Lower lobe of right lung (tissue), 2 donors: Measurements from ENCODE around the gene CDHR2. TPM values are rescaled to one million over a fixed set of nuclear protein-coding genes. Genes with fewer than 3 reads are reported as not detected.

Source experiments
- ATAC-seq, 2 donors: fragments of 200-7000 bp; cut with Tn5 transposase; one replicate each; pipeline ENCODE4 v1.9.1; 2020 to 2022; ENCODE audit warnings: mild to moderate bottlenecking in 2 of 2, moderate library complexity in 2 of 2
- DNase-seq: peaks from one replicate; pipeline ENCODE4 v3.0.0-alpha.2; 2020
- H3K27ac ChIP-seq: fragments of 200-600 bp; one replicate; pipeline ENCODE4 v1.8.0; 2022
- H3K27me3 ChIP-seq: fragments of 200-600 bp; one replicate; pipeline ENCODE4 v1.8.0; 2022; ENCODE audit warnings: low read depth
- H3K36me3 ChIP-seq: fragments of 200-600 bp; one replicate; pipeline ENCODE4 v1.8.0; 2022; ENCODE audit warnings: mild to moderate bottlenecking
- H3K4me1 ChIP-seq: fragments of 200-600 bp; one replicate; pipeline ENCODE4 v1.8.0; 2022
- H3K4me3 ChIP-seq: fragments of 200-600 bp; one replicate; pipeline ENCODE4 v1.8.0; 2022; ENCODE audit warnings: mild to moderate bottlenecking
- H3K9me3 ChIP-seq: fragments of 200-600 bp; one replicate; pipeline ENCODE4 v1.8.0; 2022
- CTCF ChIP-seq: fragments of 200-600 bp; IDR thresholded peaks from one replicate; pipeline ENCODE4 v1.8.0; 2022; ENCODE audit warnings: antibody characterized with exemption, mild to moderate bottlenecking
- intact Hi-C: fragments of 100-400 bp; cut with DNase I; formaldehyde crosslinking; loops from one replicate; pipeline ENCODE4 v1.11.0; 2022
- total RNA-seq: library from RNA; stranded (reverse); fragmentation: NEBNext Ultra II Directional; extraction: Animal tissue kit (Norgen Biotek cat#: 25700); gene quantifications from one replicate; pipeline ENCODE4 v1.2.1, GENCODE V29; 2021
- donor health status: DM: no; HTN: yes; CAD: no; lungs with severe emphysema.

CDHR2 gene
- total RNA-seq, 1 donor from 2014 or later = 0.62 TPM

DNA sequence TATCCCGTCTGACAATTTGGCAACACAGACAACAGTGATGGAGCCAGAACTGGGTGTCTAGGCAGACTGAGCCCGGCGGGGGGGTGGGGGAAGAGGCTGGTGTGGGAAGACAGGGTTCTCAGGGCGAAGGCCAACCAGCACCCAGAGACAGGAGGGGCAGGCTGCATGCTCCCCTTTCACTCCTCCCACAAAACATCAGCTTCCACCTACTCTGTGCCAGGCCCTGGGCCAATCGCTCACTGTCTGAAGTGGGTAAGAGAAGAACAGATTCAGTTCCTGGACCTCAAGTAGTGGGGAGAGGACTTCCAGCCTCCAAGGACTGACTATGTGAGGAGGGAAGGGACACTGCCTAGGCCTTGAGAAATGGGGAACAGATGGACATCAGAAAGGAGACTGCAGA lies 78.4 kb downstream of the CDHR2 start:
- H3K36me3 ChIP-seq = no peaks in the 10 kb centered on the region
- no peak overlapping the region for H3K27ac ChIP-seq
- no peak for ATAC-seq
- no peak for TF ChIP-seq CTCF
- intact Hi-C loops = no loop called here
- peaks cover 94% of the 10 kb centered on the region for H3K27me3 ChIP-seq
- H3K9me3 ChIP-seq = no peaks in the 10 kb centered on the region
- H3K4me3 ChIP-seq = no peak overlapping the region
- peaks cover 12% of the 10 kb centered on the region for H3K4me1 ChIP-seq
- DNase-seq = no peak

- Histone ChIP-seq H3K27me3 (peaks cover 94% of the 10 kb centered on the region), H3K27ac (no peak overlapping the region), H3K4me1 (peaks cover 12% of the 10 kb centered on the region), H3K9me3 (no peaks in the 10 kb centered on the region), H3K4me3 (no peak overlapping the region), H3K36me3 (no peaks in the 10 kb centered on the region)
- no peak for DNase-seq
- TF ChIP-seq CTCF = no peak
- no peak for ATAC-seq
- intact Hi-C loops = no loop called here
Observed at GRCh38 chr5:176628406-176629228, 79.5 kb downstream of the CDHR2 start.

GRCh38 chr5:176629317-176629852 lies 80.2 kb downstream of the CDHR2 start:
- no peak for ATAC-seq
- no peak for TF ChIP-seq CTCF
- Histone ChIP-seq H3K4me1 (peaks cover 12% of the 10 kb centered on the region), H3K36me3 (no peaks in the 10 kb centered on the region), H3K27me3 (peaks cover 86% of the 10 kb centered on the region), H3K9me3 (no peaks in the 10 kb centered on the region), H3K4me3 (no peak overlapping the region), H3K27ac (no peak overlapping the region)
- intact Hi-C loops = no loop called here
- DNase-seq = no peak

- ATAC-seq (peak; percentile 32 to 56), DNase-seq (no peak)
- no peak for TF ChIP-seq CTCF
- H3K36me3 ChIP-seq = no peaks in the 10 kb centered on the region
- H3K27ac ChIP-seq = no peak within 1 kb of the TSS
- H3K4me3 ChIP-seq = peak within 1 kb of the TSS; percentile 37
- no peaks in the 10 kb centered on the region for H3K9me3 ChIP-seq
- peaks cover 85% of the 10 kb centered on the region for H3K27me3 ChIP-seq
- intact Hi-C loops = no loop called here
- H3K4me1 ChIP-seq = peaks cover 12% of the 10 kb centered on the region
Observed at GRCh38 chr5:176629853-176630680, 80.9 kb downstream of the CDHR2 start, which contains the start of the genes EIF4E1B and SNCB. EIF4E1B (plus strand) TSS chr5:176630675; CDS start chr5:176642788, 12,113 bp downstream. SNCB (minus strand) TSS chr5:176630534; CDS start chr5:176629654, 880 bp downstream.

DNA sequence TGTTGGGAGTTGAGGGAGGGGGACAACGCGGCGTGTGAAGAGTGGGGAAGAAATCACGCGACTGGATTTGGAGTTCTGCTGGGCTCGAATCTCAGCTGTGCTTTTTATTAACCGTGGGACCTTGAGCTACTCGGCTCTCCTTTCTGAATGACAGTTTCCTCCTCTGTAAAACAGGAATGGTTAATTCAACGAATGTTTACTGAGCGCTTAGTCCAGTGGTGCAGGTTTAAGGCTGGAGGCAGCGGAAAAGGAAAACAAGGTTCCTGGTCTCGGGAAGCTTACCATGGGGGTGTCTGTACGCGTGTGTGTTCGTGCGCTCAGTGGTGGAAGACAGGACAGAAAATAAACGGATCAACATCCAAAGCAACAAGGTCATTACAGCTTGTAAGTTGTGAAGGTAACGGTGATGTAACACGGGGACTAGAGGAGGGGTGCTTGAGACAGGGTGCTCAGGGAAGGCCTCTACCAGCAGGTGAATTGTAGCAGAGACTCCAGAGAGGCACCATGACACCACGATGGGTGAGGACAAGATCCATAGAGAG lies 81.6 kb downstream of the CDHR2 start:
- Histone ChIP-seq H3K27ac (no peak overlapping the region), H3K9me3 (no peaks in the 10 kb centered on the region), H3K36me3 (no peaks in the 10 kb centered on the region), H3K4me3 (peak overlapping the region; percentile 37), H3K27me3 (peaks cover 84% of the 10 kb centered on the region), H3K4me1 (peaks cover 12% of the 10 kb centered on the region)
- intact Hi-C loops = no loop called here
- TF ChIP-seq CTCF = no peak
- DNase-seq = no peak
- ATAC-seq = no peak
